Esophagus muscularis mucosa (tissue), 4 donors: ENCODE results near the gene PBX4. TPM values are rescaled to one million over a fixed set of nuclear protein-coding genes. Genes with fewer than 3 reads are reported as not detected.

Experiments used
- DNase-seq: peaks from one replicate; pipeline ENCODE4 v3.0.0-alpha.2; 2017; ENCODE audit errors: extremely low spot score
- H3K27ac ChIP-seq, 4 donors: fragments of 200-600 bp; sonication (generic); replicated peaks in 1 of 4; 1 replicate in 3 of 4; 2 replicates in 1 of 4; pipeline ENCODE4 v1.5.1; 2016 to 2019; ENCODE audit warnings: mild to moderate bottlenecking in 1 of 4
- H3K27me3 ChIP-seq, 4 donors: fragments of 200-600 bp; sonication (generic); one replicate each; pipeline versions ENCODE4 v1.5.1 to v1.6.0; 2016 to 2019
- H3K36me3 ChIP-seq, 4 donors: fragments of 200-600 bp; sonication (generic); one replicate each; pipeline ENCODE4 v1.5.1; 2016 to 2019
- H3K4me1 ChIP-seq, 4 donors: fragments of 200-600 bp; sonication (generic); one replicate each; pipeline ENCODE4 v1.5.1; 2016 to 2019
- H3K4me3 ChIP-seq, 4 donors: fragments of 200-600 bp; sonication (generic); 1 replicate in 2 of 4; 2 replicates in 2 of 4; pipeline ENCODE4 v1.5.1; 2016 to 2019; ENCODE audit warnings: mild to moderate bottlenecking in 4 of 4, moderate library complexity in 1 of 4
- H3K9me3 ChIP-seq, 4 donors: fragments of 200-600 bp; sonication (generic); 1 replicate in 3 of 4; 2 replicates in 1 of 4; pipeline ENCODE4 v1.5.1; 2016 to 2019
- CTCF ChIP-seq, 3 experiments: fragments of 200-600 bp in 2 of 3; fragments of 450-650 bp in 1 of 3; sonication (generic) in 2 of 3; IDR thresholded peaks; one replicate each; pipeline ENCODE4 v1.5.1; 2017 to 2019; ENCODE audit warnings: antibody characterized with exemption in 3 of 3, mild to moderate bottlenecking in 2 of 3, moderate library complexity in 1 of 3
- EP300 ChIP-seq: sonication (generic); formaldehyde crosslinking; IDR thresholded peaks from one replicate; pipeline ENCODE4 v1.6.1; 2017; ENCODE audit warnings: antibody characterized with exemption
- POLR2A ChIP-seq: fragments of 450-650 bp; IDR thresholded peaks from one replicate; pipeline ENCODE4 v1.6.1; 2017; ENCODE audit warnings: antibody characterized with exemption, moderate library complexity, mild to moderate bottlenecking, low read depth
- POLR2AphosphoS5 ChIP-seq, 2 donors: sonication (generic); formaldehyde crosslinking; IDR thresholded peaks; one replicate each; pipeline ENCODE4 v1.6.1; 2017; ENCODE audit warnings: antibody characterized with exemption in 2 of 2
- WGBS: methylation state at CpG from one replicate; pipeline ENCODE4 v1.1.5; 2018; 5-methylcytosine and 5-hydroxymethylcytosine counted together
- intact Hi-C: fragments of 100-400 bp; cut with DNase I; formaldehyde crosslinking; loops from one replicate; pipeline ENCODE4 v1.15.1; 2023
- total RNA-seq, 4 donors: library from RNA; depleted of rRNA; stranded (reverse); fragments of >200 nt; gene quantifications; one replicate each; pipeline versions ENCODE4 v1.1.0 to v1.2.1, GENCODE V29; 2016

PBX4 gene
- total RNA-seq, 4 donors from 2014 or later, result 0.66 to 3.7 (median 0.98) TPM; not detected in 1

- H3K9me3 ChIP-seq, result no peaks in the 10 kb centered on the region
- WGBS, result 64% methylated on average over 8 of the region's 15 CpGs
- H3K27ac ChIP-seq, result no peak overlapping the region
- H3K4me1 ChIP-seq, result peaks cover 0 to 13% (median 0%) of the 10 kb centered on the region in 4 donors
- H3K4me3 ChIP-seq, result no peak overlapping the region
- intact Hi-C loops, result no loop called here
- no peaks in the 10 kb centered on the region for H3K36me3 ChIP-seq
- H3K27me3 ChIP-seq, result peaks cover 0 to 79% (median 4%) of the 10 kb centered on the region in 4 donors
- no peak for DNase-seq
- no peak for TF ChIP-seq CTCF (IDR thresholded peaks at IDR 0.05)
- TF ChIP-seq POLR2AphosphoS5 (IDR thresholded peaks at IDR 0.05), result no peak
- no peak for TF ChIP-seq POLR2A
- no peak for TF ChIP-seq EP300
Measured at GRCh38 chr19:19547674-19548336, 70.7 kb downstream of the PBX4 start.

DNA sequence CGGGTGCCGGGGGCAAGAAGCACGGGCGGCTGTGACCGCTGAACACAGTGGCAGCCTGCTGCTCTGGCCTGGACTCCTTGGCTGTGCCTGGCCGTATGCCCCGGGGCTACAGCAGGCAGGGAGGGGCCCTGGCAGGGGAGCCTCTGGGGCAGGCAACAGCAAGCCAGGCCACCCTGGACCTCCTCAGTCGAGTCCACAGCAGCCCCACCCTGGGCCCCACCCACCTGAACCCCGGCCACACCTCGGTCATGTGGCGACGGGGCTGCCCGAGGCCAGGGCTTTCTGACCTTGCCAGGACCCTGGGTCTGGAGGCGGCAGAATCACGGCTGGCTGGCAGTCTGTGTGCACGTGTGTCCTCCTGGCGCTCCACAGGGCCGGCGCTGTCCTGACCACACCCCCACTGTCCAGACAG lies 71.7 kb downstream of the PBX4 start:
- H3K36me3 ChIP-seq, result no peaks in the 10 kb centered on the region
- no peaks in the 10 kb centered on the region for H3K9me3 ChIP-seq
- H3K4me3 ChIP-seq, result no peak overlapping the region
- intact Hi-C loops, result no loop called here
- H3K4me1 ChIP-seq, result peaks cover 0 to 13% (median under 1%) of the 10 kb centered on the region in 4 donors
- no peak for DNase-seq
- H3K27ac ChIP-seq, result no peak overlapping the region
- 75% methylated on average over 16 of the region's 19 CpGs for WGBS
- TF ChIP-seq CTCF (IDR thresholded peaks at IDR 0.05), result no peak
- no peak for TF ChIP-seq POLR2A
- no peak for TF ChIP-seq POLR2AphosphoS5 (IDR thresholded peaks at IDR 0.05)
- no peak for TF ChIP-seq EP300
- H3K27me3 ChIP-seq, result peaks cover 0 to 90% (median 11%) of the 10 kb centered on the region in 4 donors

GRCh38 chr19:19545707-19546106 lies 72.8 kb downstream of the PBX4 start:
- no peak for DNase-seq
- intact Hi-C loops, result no loop called here
- 100% methylated on average over 1 of the region's 23 CpGs for WGBS
- Histone ChIP-seq H3K36me3 (no peaks in the 10 kb centered on the region), H3K27me3 (peaks cover 2 to 99% (median 22%) of the 10 kb centered on the region in 4 donors), H3K4me1 (peaks cover 10 to 22% (median 11%) of the 10 kb centered on the region in 4 donors), H3K27ac (no peak overlapping the region), H3K9me3 (no peaks in the 10 kb centered on the region), H3K4me3 (no peak overlapping the region)
- TF ChIP-seq CTCF (IDR thresholded peaks at IDR 0.05), result no peak
- no peak for TF ChIP-seq POLR2AphosphoS5 (IDR thresholded peaks at IDR 0.05)
- TF ChIP-seq POLR2A, result no peak
- TF ChIP-seq EP300, result no peak

GRCh38 chr19:19544954-19545591 lies 73.4 kb downstream of the PBX4 start:
- H3K27me3 ChIP-seq, result peaks cover 7 to 99% (median 28%) of the 10 kb centered on the region in 4 donors
- H3K4me3 ChIP-seq, result no peak overlapping the region
- intact Hi-C loops, result no loop called here
- TF ChIP-seq POLR2A (no peak), EP300 (no peak), CTCF (IDR thresholded peaks at IDR 0.05) (no peak), POLR2AphosphoS5 (IDR thresholded peaks at IDR 0.05) (no peak)
- peaks cover 16 to 28% (median 17%) of the 10 kb centered on the region in 4 donors for H3K4me1 ChIP-seq
- peaks cover 0 to 2% (median 0%) of the 10 kb centered on the region in 4 donors for H3K9me3 ChIP-seq
- H3K36me3 ChIP-seq, result no peaks in the 10 kb centered on the region
- WGBS, result 85% methylated on average over 24 of the region's 53 CpGs
- no peak for DNase-seq
- H3K27ac ChIP-seq, result no peak overlapping the region
